ENCODE data around the gene TTPAL.

DNA sequence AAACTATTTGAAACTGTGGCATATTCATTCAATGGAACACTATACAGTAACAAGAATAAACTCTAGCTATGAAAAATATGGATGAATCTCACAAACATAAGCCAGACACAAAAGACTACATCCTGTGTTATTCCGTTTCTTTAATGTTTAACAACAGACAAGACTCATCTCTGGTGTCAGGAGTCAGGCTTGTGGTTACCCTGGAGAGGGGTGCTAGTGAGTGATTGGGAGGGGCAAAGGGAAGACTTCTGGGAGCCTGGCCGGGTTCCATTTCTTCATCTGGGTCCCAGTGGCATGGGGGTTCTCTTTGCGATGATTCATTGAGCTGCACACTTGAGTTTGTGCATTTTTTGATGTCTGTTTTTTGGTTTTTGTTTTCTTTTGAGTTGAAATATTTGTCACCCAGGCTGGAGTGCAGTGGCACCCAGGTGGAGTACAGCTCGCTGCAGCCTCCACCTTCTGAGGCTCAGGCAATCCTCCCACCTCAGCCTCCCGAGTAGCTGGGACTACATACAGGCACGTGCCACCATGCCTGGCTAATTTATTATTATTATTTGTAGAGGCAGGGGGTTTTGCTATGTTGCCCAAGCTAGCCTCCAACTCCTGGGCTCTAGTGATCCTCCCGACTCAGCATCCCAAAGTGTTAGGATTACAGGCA, 21.2 kb upstream of the TTPAL start:
- no peak for TF ChIP-seq CTCF (IDR thresholded peaks at IDR 0.05 in 2 of 3, conservative IDR thresholded peaks at IDR 0.05 in 1 of 3; ENCODE audit: borderline replicate concordance in 1 of 3, insufficient read depth in 1 of 3, low read depth in 2 of 3, low read length in 2 of 3)
- no peak for TF ChIP-seq POLR2A (IDR thresholded peaks at IDR 0.05; ENCODE audit: borderline replicate concordance, extremely low read depth, insufficient read depth, insufficient read length)
- TF ChIP-seq EZH2phosphoT487 (IDR thresholded peaks at IDR 0.05; ENCODE audit: borderline replicate concordance), result no peak
- TF ChIP-seq RAD21 (IDR thresholded peaks at IDR 0.05; ENCODE audit: low read depth), result no peak
- no peak for TF ChIP-seq POLR2AphosphoS5 (IDR thresholded peaks at IDR 0.05; ENCODE audit: low read depth, low read length)
- TF ChIP-seq FOSL1 (IDR thresholded peaks at IDR 0.05; ENCODE audit: low read depth), result no peak
- no peak for TF ChIP-seq EZH2 (IDR thresholded peaks at IDR 0.05)
- TF ChIP-seq, protein P1, sequence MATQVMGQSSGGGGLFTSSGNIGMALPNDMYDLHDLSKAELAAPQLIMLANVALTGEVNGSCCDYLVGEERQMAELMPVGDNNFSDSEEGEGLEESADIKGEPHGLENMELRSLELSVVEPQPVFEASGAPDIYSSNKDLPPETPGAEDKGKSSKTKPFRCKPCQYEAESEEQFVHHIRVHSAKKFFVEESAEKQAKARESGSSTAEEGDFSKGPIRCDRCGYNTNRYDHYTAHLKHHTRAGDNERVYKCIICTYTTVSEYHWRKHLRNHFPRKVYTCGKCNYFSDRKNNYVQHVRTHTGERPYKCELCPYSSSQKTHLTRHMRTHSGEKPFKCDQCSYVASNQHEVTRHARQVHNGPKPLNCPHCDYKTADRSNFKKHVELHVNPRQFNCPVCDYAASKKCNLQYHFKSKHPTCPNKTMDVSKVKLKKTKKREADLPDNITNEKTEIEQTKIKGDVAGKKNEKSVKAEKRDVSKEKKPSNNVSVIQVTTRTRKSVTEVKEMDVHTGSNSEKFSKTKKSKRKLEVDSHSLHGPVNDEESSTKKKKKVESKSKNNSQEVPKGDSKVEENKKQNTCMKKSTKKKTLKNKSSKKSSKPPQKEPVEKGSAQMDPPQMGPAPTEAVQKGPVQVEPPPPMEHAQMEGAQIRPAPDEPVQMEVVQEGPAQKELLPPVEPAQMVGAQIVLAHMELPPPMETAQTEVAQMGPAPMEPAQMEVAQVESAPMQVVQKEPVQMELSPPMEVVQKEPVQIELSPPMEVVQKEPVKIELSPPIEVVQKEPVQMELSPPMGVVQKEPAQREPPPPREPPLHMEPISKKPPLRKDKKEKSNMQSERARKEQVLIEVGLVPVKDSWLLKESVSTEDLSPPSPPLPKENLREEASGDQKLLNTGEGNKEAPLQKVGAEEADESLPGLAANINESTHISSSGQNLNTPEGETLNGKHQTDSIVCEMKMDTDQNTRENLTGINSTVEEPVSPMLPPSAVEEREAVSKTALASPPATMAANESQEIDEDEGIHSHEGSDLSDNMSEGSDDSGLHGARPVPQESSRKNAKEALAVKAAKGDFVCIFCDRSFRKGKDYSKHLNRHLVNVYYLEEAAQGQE (IDR thresholded peaks at IDR 0.05; ENCODE audit: low read depth), result no peak
- no peak for TF ChIP-seq ELF1 (IDR thresholded peaks at IDR 0.05; ENCODE audit: borderline replicate concordance, low read depth)
- TF ChIP-seq ZBTB33 (IDR thresholded peaks at IDR 0.05; ENCODE audit: extremely low read depth, insufficient replicate concordance, low read length), result no peak
- TF ChIP-seq ZNF274 (IDR thresholded peaks at IDR 0.05; ENCODE audit: low read depth, low read length), result no peak
- TF ChIP-seq TCF7L2 (IDR thresholded peaks at IDR 0.05; ENCODE audit: borderline replicate concordance, extremely low read depth, insufficient read depth, insufficient read length), result no peak
- TF ChIP-seq, protein P2, sequence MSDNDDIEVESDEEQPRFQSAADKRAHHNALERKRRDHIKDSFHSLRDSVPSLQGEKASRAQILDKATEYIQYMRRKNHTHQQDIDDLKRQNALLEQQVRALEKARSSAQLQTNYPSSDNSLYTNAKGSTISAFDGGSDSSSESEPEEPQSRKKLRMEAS (IDR thresholded peaks at IDR 0.05), result no peak
- no peak for TF ChIP-seq YY1 (IDR thresholded peaks at IDR 0.05; ENCODE audit: extremely low read depth, insufficient replicate concordance, low read depth, low read length)

Measured in HCT116 (cell line).